ENCODE measurements around the gene SPEM1. TPM values are rescaled to one million over a fixed set of nuclear protein-coding genes. Genes with fewer than 3 reads are reported as not detected.

SPEM1 gene
- total RNA-seq, 4 donors from 2014 or later = not detected

DNA sequence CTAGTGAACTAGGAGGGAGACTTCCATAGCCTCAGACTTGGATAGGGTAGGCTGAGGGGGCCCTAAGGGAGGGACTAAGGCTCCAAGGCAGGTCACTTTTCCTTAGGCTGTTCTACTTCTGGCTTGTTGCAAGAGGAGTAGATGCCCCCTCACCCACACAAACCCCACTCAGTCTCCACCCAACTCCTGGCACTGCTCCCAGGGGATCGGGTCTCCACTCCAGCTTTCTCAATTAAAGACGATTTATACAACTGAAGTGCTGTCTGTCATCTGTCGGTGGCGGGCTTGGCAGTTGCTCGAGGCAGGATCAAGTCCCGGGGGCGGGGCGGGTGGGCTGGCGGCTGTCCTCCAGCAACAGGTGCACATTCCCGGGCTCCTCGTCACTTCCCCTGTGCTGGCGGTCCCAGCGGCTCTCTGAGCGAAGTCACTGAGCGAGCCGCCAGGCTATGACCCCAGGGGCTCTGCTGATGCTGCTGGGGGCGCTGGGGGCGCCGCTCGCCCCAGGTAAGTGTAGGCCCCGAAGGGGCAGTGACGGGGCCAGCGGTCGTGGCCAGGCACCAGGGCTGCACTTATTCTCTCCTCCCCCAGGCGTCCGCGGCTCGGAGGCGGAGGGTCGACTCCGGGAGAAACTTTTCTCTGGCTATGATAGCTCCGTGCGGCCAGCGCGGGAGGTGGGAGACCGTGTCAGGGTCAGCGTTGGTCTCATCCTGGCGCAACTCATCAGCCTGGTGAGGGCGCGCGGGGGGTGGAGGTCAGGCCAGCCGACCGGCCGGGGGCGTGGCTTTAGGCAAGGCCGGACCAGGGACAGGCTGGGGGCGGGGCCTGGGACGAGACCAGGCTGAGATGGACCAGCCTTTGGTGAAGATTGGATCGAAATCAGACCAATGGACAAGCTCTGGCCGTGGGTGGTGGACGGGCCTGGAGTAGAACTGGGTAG, 24.8 kb downstream of the SPEM1 start, which contains the start of gene CHRNB1:
CHRNB1 (plus strand) TSS at position 380 of the 937 bp plus-strand sequence; CDS start at position 447, 67 bp downstream.
- no peak within 1 kb of the TSS for H3K27ac ChIP-seq (replicated peaks in 1 of 4)
- H3K36me3 ChIP-seq = no peaks in the 10 kb centered on the region
- intact Hi-C loops (cut with DNase I) = no loop called here
- DNase-seq (ENCODE audit: extremely low spot score) = peak; percentile 93
- H3K4me3 ChIP-seq = peak within 1 kb of the TSS; percentile 39 to 57 (median 50)
- whole genome bisulfite sequencing = 4% methylated on average over 27 of the region's 51 CpGs
- peaks cover 23 to 39% (median 35%) of the 10 kb centered on the region in 4 donors for H3K4me1 ChIP-seq
- no peak for TF ChIP-seq POLR2A (IDR thresholded peaks at IDR 0.05; ENCODE audit: low read depth)
- no peak for TF ChIP-seq POLR2AphosphoS5 (IDR thresholded peaks at IDR 0.05)
- no peak for TF ChIP-seq EP300 (IDR thresholded peaks at IDR 0.05)
- TF ChIP-seq, protein P1, sequence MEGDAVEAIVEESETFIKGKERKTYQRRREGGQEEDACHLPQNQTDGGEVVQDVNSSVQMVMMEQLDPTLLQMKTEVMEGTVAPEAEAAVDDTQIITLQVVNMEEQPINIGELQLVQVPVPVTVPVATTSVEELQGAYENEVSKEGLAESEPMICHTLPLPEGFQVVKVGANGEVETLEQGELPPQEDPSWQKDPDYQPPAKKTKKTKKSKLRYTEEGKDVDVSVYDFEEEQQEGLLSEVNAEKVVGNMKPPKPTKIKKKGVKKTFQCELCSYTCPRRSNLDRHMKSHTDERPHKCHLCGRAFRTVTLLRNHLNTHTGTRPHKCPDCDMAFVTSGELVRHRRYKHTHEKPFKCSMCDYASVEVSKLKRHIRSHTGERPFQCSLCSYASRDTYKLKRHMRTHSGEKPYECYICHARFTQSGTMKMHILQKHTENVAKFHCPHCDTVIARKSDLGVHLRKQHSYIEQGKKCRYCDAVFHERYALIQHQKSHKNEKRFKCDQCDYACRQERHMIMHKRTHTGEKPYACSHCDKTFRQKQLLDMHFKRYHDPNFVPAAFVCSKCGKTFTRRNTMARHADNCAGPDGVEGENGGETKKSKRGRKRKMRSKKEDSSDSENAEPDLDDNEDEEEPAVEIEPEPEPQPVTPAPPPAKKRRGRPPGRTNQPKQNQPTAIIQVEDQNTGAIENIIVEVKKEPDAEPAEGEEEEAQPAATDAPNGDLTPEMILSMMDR (IDR thresholded peaks at IDR 0.05) = no peak
- H3K9me3 ChIP-seq = no peaks in the 10 kb centered on the region
- peaks cover 0 to 94% (median 40%) of the 10 kb centered on the region in 4 donors for H3K27me3 ChIP-seq

DNA sequence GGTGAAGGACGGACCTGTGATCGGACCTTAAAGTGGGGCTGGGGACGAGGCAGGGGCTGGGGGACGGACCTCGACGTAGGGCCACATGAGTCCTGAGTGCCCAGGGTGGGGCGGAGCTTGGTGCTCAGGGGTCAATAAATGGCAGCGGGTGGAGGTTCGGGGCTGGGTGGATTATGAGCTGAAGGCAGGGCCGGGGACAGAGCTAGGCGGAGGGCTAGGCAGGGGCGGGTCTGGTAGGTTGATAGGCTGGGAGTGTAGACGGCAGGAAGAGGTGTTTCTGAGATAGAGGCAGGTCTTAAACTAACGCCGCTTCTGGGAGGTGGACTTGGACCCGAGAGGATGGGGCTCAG, 25.5 kb downstream of the SPEM1 start:
- Histone ChIP-seq H3K27me3 (peaks cover 0 to 88% (median 33%) of the 10 kb centered on the region in 4 donors), H3K4me1 (peaks cover 17 to 33% (median 29%) of the 10 kb centered on the region in 4 donors), H3K4me3 (peak overlapping the region; percentile 39 to 57 (median 50)), H3K27ac (replicated peaks in 1 of 4) (no peak overlapping the region), H3K9me3 (no peaks in the 10 kb centered on the region), H3K36me3 (no peaks in the 10 kb centered on the region)
- WGBS = 13% methylated on average over 16 of the region's 16 CpGs
- intact Hi-C loops (cut with DNase I) = no loop called here
- TF ChIP-seq POLR2AphosphoS5 (IDR thresholded peaks at IDR 0.05) (no peak), POLR2A (IDR thresholded peaks at IDR 0.05; ENCODE audit: low read depth) (no peak), EP300 (IDR thresholded peaks at IDR 0.05) (no peak)
- TF ChIP-seq, protein P1 (IDR thresholded peaks at IDR 0.05) = no peak
- no peak for DNase-seq (ENCODE audit: extremely low spot score)

DNA sequence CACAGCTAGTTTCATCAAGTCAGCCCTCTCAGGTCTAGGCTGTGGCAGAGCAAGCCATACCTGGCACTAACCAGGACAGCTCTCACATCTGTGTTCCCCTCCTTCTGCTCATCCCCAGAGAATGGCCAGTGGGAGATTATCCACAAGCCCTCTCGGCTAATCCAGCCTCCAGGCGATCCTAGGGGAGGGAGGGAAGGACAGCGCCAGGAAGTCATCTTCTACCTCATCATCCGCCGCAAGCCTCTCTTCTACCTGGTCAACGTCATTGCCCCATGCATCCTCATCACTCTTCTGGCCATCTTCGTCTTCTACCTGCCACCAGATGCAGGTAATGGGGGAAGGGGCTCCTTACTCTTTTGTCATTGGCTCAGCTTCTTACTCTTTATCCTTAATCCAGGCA, 28.3 kb downstream of the SPEM1 start:
- TF ChIP-seq, protein P1 (IDR thresholded peaks at IDR 0.05) = no peak
- TF ChIP-seq POLR2A (IDR thresholded peaks at IDR 0.05; ENCODE audit: low read depth) (no peak), POLR2AphosphoS5 (IDR thresholded peaks at IDR 0.05) (no peak), EP300 (IDR thresholded peaks at IDR 0.05) (no peak)
- intact Hi-C loops (cut with DNase I) = no loop called here
- DNase-seq (ENCODE audit: extremely low spot score) = no peak

DNA sequence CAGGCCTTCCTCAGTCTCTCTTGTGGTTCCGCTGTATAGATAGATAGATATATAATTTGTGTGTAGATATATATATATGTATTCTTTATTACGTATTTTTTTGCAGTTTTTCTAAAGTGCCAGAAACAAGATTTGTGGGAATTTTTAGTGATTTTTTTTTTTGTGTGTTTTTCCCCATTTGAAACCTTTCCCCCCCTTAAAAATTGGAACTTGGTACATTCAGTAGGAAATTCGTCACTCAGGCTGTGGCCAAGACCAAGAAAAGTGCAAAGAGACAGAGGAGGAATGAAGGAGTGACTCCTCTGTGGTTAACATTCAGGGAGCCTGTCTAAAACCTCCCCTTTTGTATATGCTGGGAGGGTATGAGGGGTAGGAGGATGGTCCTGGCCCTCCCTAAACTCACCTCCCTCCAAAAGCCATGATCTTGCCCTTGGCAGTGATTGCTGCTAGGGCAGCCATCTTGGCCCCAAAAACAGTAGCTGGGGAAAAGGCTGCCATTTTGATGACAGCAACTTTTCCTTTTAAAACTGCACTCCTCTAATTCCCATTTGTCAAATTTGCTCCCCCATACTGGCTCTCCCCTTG, 39.9 kb downstream of the SPEM1 start:
- Histone ChIP-seq H3K27ac (replicated peaks in 1 of 4) (peak overlapping the region in 2 of 4 donors; percentile 26 to 40), H3K27me3 (no peaks in the 10 kb centered on the region), H3K4me1 (peaks cover 8 to 25% (median 18%) of the 10 kb centered on the region in 4 donors), H3K9me3 (no peaks in the 10 kb centered on the region), H3K36me3 (peaks cover 17 to 40% (median 34%) of the 10 kb centered on the region in 4 donors), H3K4me3 (no peak overlapping the region)
- 86% methylated on average over 3 of the region's 3 CpGs for WGBS
- intact Hi-C loops (cut with DNase I) = no loop called here
- DNase-seq (ENCODE audit: extremely low spot score) = no peak
- TF ChIP-seq, protein P1 (IDR thresholded peaks at IDR 0.05) = no peak
- TF ChIP-seq POLR2AphosphoS5 (IDR thresholded peaks at IDR 0.05) = no peak
- no peak for TF ChIP-seq POLR2A (IDR thresholded peaks at IDR 0.05; ENCODE audit: low read depth)
- no peak for TF ChIP-seq EP300 (IDR thresholded peaks at IDR 0.05)

More for the DNA sequence above, 28.3 kb downstream of the SPEM1 start:
- peaks cover 0 to 60% (median 25%) of the 10 kb centered on the region in 4 donors for H3K27me3 ChIP-seq
- H3K27ac ChIP-seq (replicated peaks in 1 of 4) = no peak overlapping the region
- no peak overlapping the region for H3K4me3 ChIP-seq
- WGBS = 87% methylated on average over 7 of the region's 7 CpGs
- H3K36me3 ChIP-seq = no peaks in the 10 kb centered on the region
- peaks cover 13 to 22% (median 20%) of the 10 kb centered on the region in 4 donors for H3K4me1 ChIP-seq
- no peaks in the 10 kb centered on the region for H3K9me3 ChIP-seq
